ENCODE data around the gene DUS1L.

- TF ChIP-seq POLR2A (IDR thresholded peaks at IDR 0.05): peak; percentile 44 to 60
- TF ChIP-seq CTCF (IDR thresholded peaks at IDR 0.05): peak in 5 of 6 experiments; percentile 22 to 68 (median 54)
Measured at GRCh38 chr17:82105882-82106687, 40.5 kb upstream of the DUS1L start.
